Measurements from ENCODE around the gene XDH.

GRCh38 chr2:31312898-31313297 lies 101.6 kb downstream of the XDH start:
- TF ChIP-seq CTCF (IDR thresholded peaks at IDR 0.05; ENCODE audit: low read length) = no peak
- TF ChIP-seq EZH2 (optimal IDR thresholded peaks at IDR 0.05; ENCODE audit: low read depth, low read length) = no peak
- TF ChIP-seq EZH2phosphoT487 (IDR thresholded peaks at IDR 0.05; ENCODE audit: low read length) = no peak

Data from MM.1S (cell line).